Measurements from ENCODE around the gene KLHDC3. TPM values are rescaled to one million over a fixed set of nuclear protein-coding genes. Genes with fewer than 3 reads are reported as not detected.

Gene KLHDC3
- total RNA-seq, result 76.6 and 77.0 TPM in 2 replicates

GRCh38 chr6:43013843-43014433 is at the start of gene KLHDC3, which contains the start of gene MEA1:
TSS of gene KLHDC3 (plus strand) at chr6:43014249. CDS start at chr6:43017193, 2,944 bp downstream.
TSS of gene MEA1 (minus strand) at chr6:43013946. CDS start at chr6:43013813, 133 bp downstream.
- H3K4me1 Mint-ChIP-seq (ENCODE audit: low read depth), result peaks cover 41% of the 10 kb centered on the region
- intact Hi-C loops (cut with micrococcal nuclease), result loop anchor here (1.0 to 5.0 kb wide), 12 partner anchors 7 to 615 kb away; partner anchors contain the start of genes ABCC10, CNPY3, CUL7 and GTPBP2
- H3K27ac Mint-ChIP-seq, result peak within 1 kb of the TSS; percentile 78
- peaks cover 2% of the 10 kb centered on the region for H3K27me3 Mint-ChIP-seq (ENCODE audit: insufficient read depth)
- DNase-seq (ENCODE audit: low spot score), result peak; percentile 99
- H3K36me3 Mint-ChIP-seq (ENCODE audit: low read depth), result peaks cover 32% of the 10 kb centered on the region
- peak within 1 kb of the TSS; percentile 93 for H3K4me3 Mint-ChIP-seq
- no peaks in the 10 kb centered on the region for H3K9me3 Mint-ChIP-seq

- H3K4me3 Mint-ChIP-seq, result no peak overlapping the region
- H3K27me3 Mint-ChIP-seq (ENCODE audit: insufficient read depth), result no peaks in the 10 kb centered on the region
- DNase-seq (ENCODE audit: low spot score), result no peak
- intact Hi-C loops (cut with micrococcal nuclease), result no loop called here
- no peaks in the 10 kb centered on the region for H3K9me3 Mint-ChIP-seq
- H3K4me1 Mint-ChIP-seq (ENCODE audit: low read depth), result peaks cover 11% of the 10 kb centered on the region
- no peak overlapping the region for H3K27ac Mint-ChIP-seq
- peaks cover 24% of the 10 kb centered on the region for H3K36me3 Mint-ChIP-seq (ENCODE audit: low read depth)
Observed at GRCh38 chr6:42966571-42966970, 47.5 kb upstream of the KLHDC3 start.

GRCh38 chr6:42967228-42967627 is 46.8 kb upstream of the KLHDC3 start:
- H3K4me3 Mint-ChIP-seq, result no peak overlapping the region
- DNase-seq (ENCODE audit: low spot score), result no peak
- peaks cover 11% of the 10 kb centered on the region for H3K4me1 Mint-ChIP-seq (ENCODE audit: low read depth)
- intact Hi-C loops (cut with micrococcal nuclease), result no loop called here
- H3K27ac Mint-ChIP-seq, result peak overlapping the region; percentile 23
- H3K36me3 Mint-ChIP-seq (ENCODE audit: low read depth), result peaks cover 20% of the 10 kb centered on the region
- H3K27me3 Mint-ChIP-seq (ENCODE audit: insufficient read depth), result no peaks in the 10 kb centered on the region
- H3K9me3 Mint-ChIP-seq, result no peaks in the 10 kb centered on the region

GRCh38 chr6:42968126-42968701 is 45.8 kb upstream of the KLHDC3 start:
- Mint-ChIP-seq H3K27ac (no peak overlapping the region), H3K9me3 (no peaks in the 10 kb centered on the region), H3K4me1 (ENCODE audit: low read depth) (peaks cover 6% of the 10 kb centered on the region), H3K27me3 (ENCODE audit: insufficient read depth) (no peaks in the 10 kb centered on the region), H3K36me3 (ENCODE audit: low read depth) (peaks cover 15% of the 10 kb centered on the region), H3K4me3 (no peak overlapping the region)
- no peak for DNase-seq (ENCODE audit: low spot score)
- intact Hi-C loops (cut with micrococcal nuclease), result no loop called here

- intact Hi-C loops (cut with micrococcal nuclease), result no loop called here
- Mint-ChIP-seq H3K36me3 (ENCODE audit: low read depth) (peaks cover 18% of the 10 kb centered on the region), H3K4me3 (no peak overlapping the region), H3K9me3 (no peaks in the 10 kb centered on the region), H3K27me3 (ENCODE audit: insufficient read depth) (no peaks in the 10 kb centered on the region), H3K27ac (no peak overlapping the region), H3K4me1 (ENCODE audit: low read depth) (peaks cover 6% of the 10 kb centered on the region)
- DNase-seq (ENCODE audit: low spot score), result no peak
Observed at GRCh38 chr6:42968783-42969182, 45.3 kb upstream of the KLHDC3 start.

- H3K4me1 Mint-ChIP-seq (ENCODE audit: low read depth), result peaks cover 6% of the 10 kb centered on the region
- intact Hi-C loops (cut with micrococcal nuclease), result no loop called here
Observed at GRCh38 chr6:42969431-42969830, 44.6 kb upstream of the KLHDC3 start.

GRCh38 chr6:42969934-42970333 is 44.1 kb upstream of the KLHDC3 start:
- intact Hi-C loops (cut with micrococcal nuclease), result no loop called here
- H3K9me3 Mint-ChIP-seq, result no peaks in the 10 kb centered on the region
- no peak overlapping the region for H3K4me3 Mint-ChIP-seq
- no peak for DNase-seq (ENCODE audit: low spot score)
- H3K27ac Mint-ChIP-seq, result peak overlapping the region; percentile 23
- peaks cover 20% of the 10 kb centered on the region for H3K36me3 Mint-ChIP-seq (ENCODE audit: low read depth)
- H3K4me1 Mint-ChIP-seq (ENCODE audit: low read depth), result peaks cover 6% of the 10 kb centered on the region
- no peaks in the 10 kb centered on the region for H3K27me3 Mint-ChIP-seq (ENCODE audit: insufficient read depth)

More at GRCh38 chr6:42969431-42969830, 44.6 kb upstream of the KLHDC3 start:
- Mint-ChIP-seq H3K36me3 (ENCODE audit: low read depth) (peaks cover 20% of the 10 kb centered on the region), H3K9me3 (no peaks in the 10 kb centered on the region), H3K27me3 (ENCODE audit: insufficient read depth) (no peaks in the 10 kb centered on the region), H3K27ac (no peak overlapping the region), H3K4me3 (no peak overlapping the region)
- no peak for DNase-seq (ENCODE audit: low spot score)

- no peak for DNase-seq (ENCODE audit: low spot score)
- intact Hi-C loops (cut with micrococcal nuclease), result no loop called here
- Mint-ChIP-seq H3K27me3 (ENCODE audit: insufficient read depth) (no peaks in the 10 kb centered on the region), H3K27ac (no peak overlapping the region), H3K36me3 (ENCODE audit: low read depth) (peaks cover 24% of the 10 kb centered on the region), H3K9me3 (no peaks in the 10 kb centered on the region), H3K4me3 (no peak overlapping the region), H3K4me1 (ENCODE audit: low read depth) (peaks cover 6% of the 10 kb centered on the region)
Observed at GRCh38 chr6:42970871-42971612, 43.0 kb upstream of the KLHDC3 start.

- peaks cover 13% of the 10 kb centered on the region for H3K4me1 Mint-ChIP-seq (ENCODE audit: low read depth)
- intact Hi-C loops (cut with micrococcal nuclease), result no loop called here
- no peaks in the 10 kb centered on the region for H3K9me3 Mint-ChIP-seq
- no peak for DNase-seq (ENCODE audit: low spot score)
- H3K36me3 Mint-ChIP-seq (ENCODE audit: low read depth), result peaks cover 28% of the 10 kb centered on the region
- no peak overlapping the region for H3K27ac Mint-ChIP-seq
- no peak overlapping the region for H3K4me3 Mint-ChIP-seq
- H3K27me3 Mint-ChIP-seq (ENCODE audit: insufficient read depth), result no peaks in the 10 kb centered on the region
Observed at GRCh38 chr6:42971746-42972327, 42.2 kb upstream of the KLHDC3 start.

- intact Hi-C loops (cut with micrococcal nuclease), result no loop called here
- no peak overlapping the region for H3K27ac Mint-ChIP-seq
- H3K4me1 Mint-ChIP-seq (ENCODE audit: low read depth), result peaks cover 22% of the 10 kb centered on the region
- no peak for DNase-seq (ENCODE audit: low spot score)
- H3K4me3 Mint-ChIP-seq, result no peak overlapping the region
- no peaks in the 10 kb centered on the region for H3K27me3 Mint-ChIP-seq (ENCODE audit: insufficient read depth)
- no peaks in the 10 kb centered on the region for H3K9me3 Mint-ChIP-seq
- peaks cover 24% of the 10 kb centered on the region for H3K36me3 Mint-ChIP-seq (ENCODE audit: low read depth)
Observed at GRCh38 chr6:42973926-42974325, 40.1 kb upstream of the KLHDC3 start.

GRCh38 chr6:42974919-42975505 is 39.0 kb upstream of the KLHDC3 start:
- Mint-ChIP-seq H3K4me1 (ENCODE audit: low read depth) (peaks cover 33% of the 10 kb centered on the region), H3K27me3 (ENCODE audit: insufficient read depth) (no peaks in the 10 kb centered on the region), H3K9me3 (no peaks in the 10 kb centered on the region), H3K27ac (peak overlapping the region; percentile 18), H3K36me3 (ENCODE audit: low read depth) (peaks cover 21% of the 10 kb centered on the region), H3K4me3 (no peak overlapping the region)
- intact Hi-C loops (cut with micrococcal nuclease), result loop anchor here (5.0 kb wide), 1 partner anchor 452 kb away; the partner anchor contains the start of gene ABCC10
- no peak for DNase-seq (ENCODE audit: low spot score)

- DNase-seq (ENCODE audit: low spot score), result peak; percentile 7
- peaks cover 16% of the 10 kb centered on the region for H3K36me3 Mint-ChIP-seq (ENCODE audit: low read depth)
- no peaks in the 10 kb centered on the region for H3K9me3 Mint-ChIP-seq
- peak overlapping the region; percentile 76 for H3K27ac Mint-ChIP-seq
- intact Hi-C loops (cut with micrococcal nuclease), result loop anchor here (5.0 kb wide), 1 partner anchor 449 kb away; the partner anchor contains the start of gene ABCC10
- H3K4me3 Mint-ChIP-seq, result peak overlapping the region; percentile 91
- no peaks in the 10 kb centered on the region for H3K27me3 Mint-ChIP-seq (ENCODE audit: insufficient read depth)
- peaks cover 34% of the 10 kb centered on the region for H3K4me1 Mint-ChIP-seq (ENCODE audit: low read depth)
Observed at GRCh38 chr6:42978487-42978838, 35.6 kb upstream of the KLHDC3 start.
